Umbilical cord (tissue), 2 donors: ENCODE results near the gene ARHGEF4. TPM values are rescaled to one million over a fixed set of nuclear protein-coding genes. Genes with fewer than 3 reads are reported as not detected.

Experiments used
- DNase-seq: peaks from one replicate; pipeline ENCODE4 v3.0.0-alpha.2; 2015; ENCODE audit warnings: low spot score
- total RNA-seq: library from RNA; depleted of rRNA; stranded (reverse); fragments of >200 nt; gene quantifications from one replicate; pipeline ENCODE4 v1.2.3, GENCODE V29; 2014; ENCODE audit warnings: low replicate concordance; ENCODE audit not compliant: insufficient read depth

The ARHGEF4 gene
- total RNA-seq, 1 donor from 2014 or later, result 8.9 TPM

GRCh38 chr2:130819608-130820278 lies 17.0 kb upstream of the ARHGEF4 start:
- peak; percentile 60 for DNase-seq

- DNase-seq, result peak; percentile 44
Measured at GRCh38 chr2:130820279-130820861, 16.3 kb upstream of the ARHGEF4 start.

GRCh38 chr2:130821867-130822266 lies 14.8 kb upstream of the ARHGEF4 start:
- DNase-seq, result no peak

GRCh38 chr2:130822766-130823165 lies 13.9 kb upstream of the ARHGEF4 start:
- DNase-seq, result no peak

GRCh38 chr2:130823171-130823885 lies 13.4 kb upstream of the ARHGEF4 start:
- no peak for DNase-seq

- no peak for DNase-seq
Measured at GRCh38 chr2:130823886-130824491, 12.7 kb upstream of the ARHGEF4 start.

- DNase-seq, result no peak
Measured at GRCh38 chr2:130824492-130825061, 12.1 kb upstream of the ARHGEF4 start.

- no peak for DNase-seq
Measured at GRCh38 chr2:130825231-130825965, 11.3 kb upstream of the ARHGEF4 start.

GRCh38 chr2:130825966-130826253 lies 10.8 kb upstream of the ARHGEF4 start:
- no peak for DNase-seq

GRCh38 chr2:130826419-130826818 lies 10.3 kb upstream of the ARHGEF4 start:
- no peak for DNase-seq

GRCh38 chr2:130826821-130827501 lies 9.8 kb upstream of the ARHGEF4 start:
- DNase-seq, result no peak

- DNase-seq, result no peak
Measured at GRCh38 chr2:130827502-130828251, 9.0 kb upstream of the ARHGEF4 start.

GRCh38 chr2:130828461-130828860 lies 8.3 kb upstream of the ARHGEF4 start:
- DNase-seq, result no peak

- no peak for DNase-seq
Measured at GRCh38 chr2:130829015-130829414, 7.7 kb upstream of the ARHGEF4 start.

GRCh38 chr2:130830538-130830937 lies 6.2 kb upstream of the ARHGEF4 start:
- DNase-seq, result no peak

- DNase-seq, result no peak
Measured at GRCh38 chr2:130831356-130831755, 5.4 kb upstream of the ARHGEF4 start.

- DNase-seq, result no peak
Measured at GRCh38 chr2:130832296-130832940, 4.3 kb upstream of the ARHGEF4 start.

GRCh38 chr2:130834091-130834930 lies 2.4 kb upstream of the ARHGEF4 start:
- no peak for DNase-seq
